Measurements from ENCODE around the gene WNT5A. TPM values are rescaled to one million over a fixed set of nuclear protein-coding genes. Genes with fewer than 3 reads are reported as not detected.

WNT5A gene
- total RNA-seq, 4 donors from 2014 or later = 3.1 to 46.3 (median 11.3) TPM

DNA sequence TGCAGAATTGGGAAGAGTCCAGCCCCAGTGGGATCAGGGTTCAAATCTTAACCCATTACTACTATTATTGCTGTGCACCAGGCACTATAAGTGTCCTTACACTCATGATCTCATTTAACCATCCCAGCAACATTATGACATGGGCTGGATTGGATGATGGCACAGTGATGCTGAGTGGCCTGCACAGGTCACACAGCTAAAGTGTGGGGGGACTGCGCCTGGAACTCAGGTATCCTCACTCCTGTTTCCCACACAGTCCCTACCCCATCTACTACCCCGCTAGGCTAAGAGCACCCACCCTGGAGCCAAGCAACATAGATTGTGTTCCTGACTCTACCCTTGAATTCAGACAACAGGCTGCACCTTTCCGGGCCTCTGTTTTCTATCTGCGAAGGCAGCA lies 16.0 kb downstream of the WNT5A start:
- peaks cover 0 to 33% of the 10 kb centered on the region in 2 donors for H3K36me3 ChIP-seq
- WGBS, 2 donors (ENCODE audit: low coverage in 1 of 2) = 83% methylated on average over 1 of the region's 4 CpGs; no CpG with 5 or more reads in 1 of the 2 donors
- no peaks in the 10 kb centered on the region for H3K27me3 ChIP-seq
- no peak for ATAC-seq
- TF ChIP-seq EP300 (IDR thresholded peaks at IDR 0.05) (no peak), POLR2AphosphoS5 (IDR thresholded peaks at IDR 0.05) (no peak), POLR2A (IDR thresholded peaks at IDR 0.05) (no peak), CTCF (IDR thresholded peaks at IDR 0.05) (no peak)
- H3K27ac ChIP-seq = no peak overlapping the region
- peaks cover 0 to 12% (median 0%) of the 10 kb centered on the region in 3 donors for H3K4me1 ChIP-seq
- no peak overlapping the region for H3K4me3 ChIP-seq
- H3K9me3 ChIP-seq = no peaks in the 10 kb centered on the region

GRCh38 chr3:55469957-55470526 lies 17.1 kb downstream of the WNT5A start:
- TF ChIP-seq POLR2A (IDR thresholded peaks at IDR 0.05) = no peak
- no peak for TF ChIP-seq CTCF (IDR thresholded peaks at IDR 0.05)
- TF ChIP-seq EP300 (IDR thresholded peaks at IDR 0.05) = no peak
- no peak for TF ChIP-seq POLR2AphosphoS5 (IDR thresholded peaks at IDR 0.05)
- WGBS, 2 donors (ENCODE audit: low coverage in 1 of 2) = 93 to 96% methylated on average over 9 to 17 of the region's 32 CpGs
- peaks cover 0 to 33% of the 10 kb centered on the region in 2 donors for H3K36me3 ChIP-seq
- no peak for ATAC-seq
- H3K27me3 ChIP-seq = no peaks in the 10 kb centered on the region
- H3K4me3 ChIP-seq = no peak overlapping the region
- peaks cover 0 to 12% (median 0%) of the 10 kb centered on the region in 3 donors for H3K4me1 ChIP-seq
- no peak overlapping the region for H3K27ac ChIP-seq
- H3K9me3 ChIP-seq = no peaks in the 10 kb centered on the region

- no peak overlapping the region for H3K27ac ChIP-seq
- H3K4me3 ChIP-seq = no peak overlapping the region
- WGBS, 2 donors (ENCODE audit: low coverage in 1 of 2) = 83 to 94% methylated on average over 5 of the region's 5 CpGs
- no peaks in the 10 kb centered on the region for H3K27me3 ChIP-seq
- no peak for ATAC-seq
- peaks cover 0 to 21% of the 10 kb centered on the region in 2 donors for H3K36me3 ChIP-seq
- H3K9me3 ChIP-seq = no peaks in the 10 kb centered on the region
- peaks cover 0 to 12% (median 0%) of the 10 kb centered on the region in 3 donors for H3K4me1 ChIP-seq
- TF ChIP-seq CTCF (IDR thresholded peaks at IDR 0.05) = no peak
- TF ChIP-seq EP300 (IDR thresholded peaks at IDR 0.05) = no peak
- TF ChIP-seq POLR2AphosphoS5 (IDR thresholded peaks at IDR 0.05) = no peak
- no peak for TF ChIP-seq POLR2A (IDR thresholded peaks at IDR 0.05)
Measured at GRCh38 chr3:55468251-55468650, 18.9 kb downstream of the WNT5A start.

- no peak for TF ChIP-seq POLR2A (IDR thresholded peaks at IDR 0.05)
- TF ChIP-seq EP300 (IDR thresholded peaks at IDR 0.05) = no peak
- no peak for TF ChIP-seq CTCF (IDR thresholded peaks at IDR 0.05)
- TF ChIP-seq POLR2AphosphoS5 (IDR thresholded peaks at IDR 0.05) = no peak
- peaks cover 0 to 12% (median 0%) of the 10 kb centered on the region in 3 donors for H3K4me1 ChIP-seq
- WGBS, 2 donors (ENCODE audit: low coverage in 1 of 2) = 45 to 77% methylated on average over 2 of the region's 2 CpGs
- no peak for ATAC-seq
- H3K4me3 ChIP-seq = no peak overlapping the region
- H3K9me3 ChIP-seq = no peaks in the 10 kb centered on the region
- H3K27ac ChIP-seq = no peak overlapping the region
- H3K27me3 ChIP-seq = no peaks in the 10 kb centered on the region
- H3K36me3 ChIP-seq = peaks cover 0 to 20% of the 10 kb centered on the region in 2 donors
Measured at GRCh38 chr3:55467099-55467498, 20.0 kb downstream of the WNT5A start.

- Histone ChIP-seq H3K27ac (no peak overlapping the region), H3K4me1 (peaks cover 0 to 7% (median 0%) of the 10 kb centered on the region in 3 donors), H3K36me3 (peaks cover 0 to 20% of the 10 kb centered on the region in 2 donors), H3K4me3 (no peak overlapping the region), H3K9me3 (no peaks in the 10 kb centered on the region), H3K27me3 (no peaks in the 10 kb centered on the region)
- WGBS, 2 donors (ENCODE audit: low coverage in 1 of 2) = 84 to 85% methylated on average over 3 of the region's 3 CpGs
- no peak for ATAC-seq
- TF ChIP-seq CTCF (IDR thresholded peaks at IDR 0.05) = no peak
- TF ChIP-seq POLR2A (IDR thresholded peaks at IDR 0.05) = no peak
- no peak for TF ChIP-seq EP300 (IDR thresholded peaks at IDR 0.05)
- TF ChIP-seq POLR2AphosphoS5 (IDR thresholded peaks at IDR 0.05) = no peak
Measured at GRCh38 chr3:55466526-55466925, 20.6 kb downstream of the WNT5A start.
